ENCODE results near the gene DAAM2.

GRCh38 chr6:39820553-39820952 lies 28.4 kb downstream of the DAAM2 start:
- TF ChIP-seq CTCF (IDR thresholded peaks at IDR 0.05; ENCODE audit: control extremely low read depth in 1 of 3, insufficient read depth in 1 of 3, low read depth in 1 of 3, low read length in 3 of 3) = no peak
- no peak for TF ChIP-seq EP300 (IDR thresholded peaks at IDR 0.05; ENCODE audit: borderline replicate concordance in 1 of 2, low read depth in 2 of 2, low read length in 2 of 2)
- no peak for TF ChIP-seq TAF1 (IDR thresholded peaks at IDR 0.05; ENCODE audit: low read depth, low read length)
- no peak for TF ChIP-seq GABPA (IDR thresholded peaks at IDR 0.05; ENCODE audit: borderline replicate concordance, insufficient read depth, low read length)
- no peak for TF ChIP-seq POLR2A (IDR thresholded peaks at IDR 0.05; ENCODE audit: control extremely low read depth in 1 of 2, low read depth in 2 of 2, low read length in 2 of 2)
- no peak for TF ChIP-seq SRF (IDR thresholded peaks at IDR 0.05; ENCODE audit: low read depth, low read length)
